Panc1 (cell line): Measurements from ENCODE around the gene MEMO1. TPM values are rescaled to one million over a fixed set of nuclear protein-coding genes. Genes with fewer than 3 reads are reported as not detected.

ENCODE experiments used
- ATAC-seq: fragments of 200-7000 bp; cut with Tn5 transposase; 2 replicates; pipeline ENCODE4 v1.9.1; 2020; ENCODE audit warnings: mild to moderate bottlenecking, moderate library complexity
- BruUV-seq: library from RNA; stranded (reverse); fragments of 400-500 nt; replicated peaks from 2 replicates; lab custom pipeline; 2021; lab: Mats Ljungman, UMichigan
- CTCF ChIA-PET: fragments of 300-600 bp; sonication (Branson Sonifier 250); formaldehyde crosslinking; loops from one replicate; lab custom pipeline; 2022; ENCODE audit warnings: antibody characterized with exemption; lab: Charles Lee
- POLR2A ChIA-PET: fragments of 300-600 bp; sonication (Branson Sonifier 250); formaldehyde crosslinking; loops from one replicate; lab custom pipeline; 2022; ENCODE audit warnings: antibody characterized with exemption; lab: Charles Lee
- DNase-seq: peaks from one replicate; pipeline ENCODE4 v3.0.0-alpha.2; 2010; ENCODE audit warnings: low read depth, low spot score
- H3K27ac ChIP-seq: 2 replicates; pipeline ENCODE4 v1.5.1; 2011; ENCODE audit warnings: mild to moderate bottlenecking, low read length, inconsistent platforms
- H3K27me3 ChIP-seq: fragments of 200-500 bp; sonication (Bioruptor generic); 2 replicates; pipeline ENCODE4 v1.6.0; 2014; ENCODE audit warnings: low read length, inconsistent platforms; ENCODE audit not compliant: control insufficient read depth, insufficient read depth
- H3K36me3 ChIP-seq: fragments of 200-500 bp; sonication (Bioruptor generic); 2 replicates; pipeline ENCODE4 v1.5.1; 2014; ENCODE audit warnings: inconsistent platforms, mild to moderate bottlenecking, low read length, moderate library complexity; ENCODE audit not compliant: control insufficient read depth, insufficient read depth
- H3K4me1 ChIP-seq: 2 replicates; pipeline ENCODE4 v1.5.1; 2011; ENCODE audit warnings: inconsistent platforms, mild to moderate bottlenecking, low read length, moderate library complexity; ENCODE audit not compliant: control insufficient read depth, insufficient read depth
- H3K4me3 ChIP-seq, 2 experiments: 2 replicates each; pipeline ENCODE4 v1.5.1; 2011 to 2012; ENCODE audit warnings: low read depth in 2 of 2, low read length in 2 of 2, mild to moderate bottlenecking in 2 of 2, inconsistent platforms in 1 of 2, moderate library complexity in 1 of 2
- H3K9me3 ChIP-seq: fragments of 200-500 bp; sonication (Bioruptor generic); 2 replicates; pipeline ENCODE4 v1.5.1; 2014; ENCODE audit warnings: low read depth, mild to moderate bottlenecking, inconsistent platforms, low read length, moderate library complexity; ENCODE audit not compliant: control insufficient read depth, insufficient read depth
- POLR2AphosphoS5 ChIP-seq: IDR thresholded peaks from 2 replicates; pipeline ENCODE4 v1.6.1; 2012; ENCODE audit warnings: mild to moderate bottlenecking, low read depth, low read length, moderate library complexity
- REST ChIP-seq, 2 experiments: IDR thresholded peaks; 2 replicates each; pipeline ENCODE4 v1.6.1; 2011 to 2012; ENCODE audit warnings: low read depth in 2 of 2, control low read depth in 1 of 2, low read length in 1 of 2, mild to moderate bottlenecking in 1 of 2, moderate library complexity in 1 of 2; ENCODE audit not compliant: insufficient read depth in 1 of 2
- SIN3A ChIP-seq: IDR thresholded peaks from 2 replicates; pipeline ENCODE4 v1.6.1; 2012; ENCODE audit warnings: low read depth, mild to moderate bottlenecking, low read length, moderate library complexity, borderline replicate concordance; ENCODE audit not compliant: insufficient read depth
- TCF7L2 ChIP-seq: IDR thresholded peaks from 2 replicates; pipeline ENCODE4 v1.6.1; 2011; ENCODE audit warnings: mild to moderate bottlenecking, low read depth, low read length, inconsistent platforms
- in situ Hi-C: cut with HindIII; loops from 2 replicates; pipeline ENCODE4 v1.10.0; 2016; ENCODE audit warnings: low sequenced_read_pairs, low pct_unique_long_range_greater_than_20kb
- intact Hi-C: fragments of 100-400 bp; cut with micrococcal nuclease; formaldehyde crosslinking; loops from one replicate; pipeline ENCODE4 v1.10.0; 2022; ENCODE audit not compliant: unreplicated experiment
- total RNA-seq: library from RNA; stranded (reverse); gene quantifications from one replicate; pipeline ENCODE4 v1.2.1, GENCODE V29; 2021; ENCODE audit not compliant: unreplicated experiment
- TF ChIP-seq, protein P1 (sequence below): fragments of 450-650 bp; IDR thresholded peaks from 2 replicates; pipeline ENCODE4 v1.5.1; 2017; ENCODE audit warnings: mild to moderate bottlenecking

Gene MEMO1
- total RNA-seq, 1 experiment from 2014 or later = 60.8 TPM

DNA sequence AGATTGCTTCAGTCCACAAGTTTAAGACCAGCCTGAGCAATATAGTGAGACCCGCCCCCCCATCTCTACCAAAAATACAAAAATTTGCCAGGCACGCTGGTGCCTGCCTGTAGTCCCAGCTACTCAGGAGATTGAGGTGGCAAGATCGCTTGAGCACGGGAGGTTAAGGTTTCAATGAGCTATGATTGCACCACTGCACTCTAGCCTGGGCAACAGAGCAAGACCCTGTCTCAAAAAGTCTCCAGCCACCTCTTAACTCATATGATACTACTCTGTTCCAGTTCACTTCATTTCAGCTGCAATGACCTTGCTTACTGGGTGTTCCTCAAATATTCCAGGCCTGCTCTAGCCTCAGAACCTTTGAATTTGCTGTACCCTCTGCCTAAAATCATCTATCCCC, 11.4 kb downstream of the MEMO1 start:
- TF ChIP-seq SIN3A = no peak
- TF ChIP-seq POLR2AphosphoS5 = no peak
- TF ChIP-seq, protein P1, sequence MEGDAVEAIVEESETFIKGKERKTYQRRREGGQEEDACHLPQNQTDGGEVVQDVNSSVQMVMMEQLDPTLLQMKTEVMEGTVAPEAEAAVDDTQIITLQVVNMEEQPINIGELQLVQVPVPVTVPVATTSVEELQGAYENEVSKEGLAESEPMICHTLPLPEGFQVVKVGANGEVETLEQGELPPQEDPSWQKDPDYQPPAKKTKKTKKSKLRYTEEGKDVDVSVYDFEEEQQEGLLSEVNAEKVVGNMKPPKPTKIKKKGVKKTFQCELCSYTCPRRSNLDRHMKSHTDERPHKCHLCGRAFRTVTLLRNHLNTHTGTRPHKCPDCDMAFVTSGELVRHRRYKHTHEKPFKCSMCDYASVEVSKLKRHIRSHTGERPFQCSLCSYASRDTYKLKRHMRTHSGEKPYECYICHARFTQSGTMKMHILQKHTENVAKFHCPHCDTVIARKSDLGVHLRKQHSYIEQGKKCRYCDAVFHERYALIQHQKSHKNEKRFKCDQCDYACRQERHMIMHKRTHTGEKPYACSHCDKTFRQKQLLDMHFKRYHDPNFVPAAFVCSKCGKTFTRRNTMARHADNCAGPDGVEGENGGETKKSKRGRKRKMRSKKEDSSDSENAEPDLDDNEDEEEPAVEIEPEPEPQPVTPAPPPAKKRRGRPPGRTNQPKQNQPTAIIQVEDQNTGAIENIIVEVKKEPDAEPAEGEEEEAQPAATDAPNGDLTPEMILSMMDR = no peak
- H3K9me3 ChIP-seq = no peaks in the 10 kb centered on the region
- CTCF ChIA-PET = interaction anchor here (0.6 to 0.7 kb wide), 3 partner anchors 327 to 809 kb away, joined by 3 to 17 read pairs (median 9); no protein-coding TSS in a partner anchor

DNA sequence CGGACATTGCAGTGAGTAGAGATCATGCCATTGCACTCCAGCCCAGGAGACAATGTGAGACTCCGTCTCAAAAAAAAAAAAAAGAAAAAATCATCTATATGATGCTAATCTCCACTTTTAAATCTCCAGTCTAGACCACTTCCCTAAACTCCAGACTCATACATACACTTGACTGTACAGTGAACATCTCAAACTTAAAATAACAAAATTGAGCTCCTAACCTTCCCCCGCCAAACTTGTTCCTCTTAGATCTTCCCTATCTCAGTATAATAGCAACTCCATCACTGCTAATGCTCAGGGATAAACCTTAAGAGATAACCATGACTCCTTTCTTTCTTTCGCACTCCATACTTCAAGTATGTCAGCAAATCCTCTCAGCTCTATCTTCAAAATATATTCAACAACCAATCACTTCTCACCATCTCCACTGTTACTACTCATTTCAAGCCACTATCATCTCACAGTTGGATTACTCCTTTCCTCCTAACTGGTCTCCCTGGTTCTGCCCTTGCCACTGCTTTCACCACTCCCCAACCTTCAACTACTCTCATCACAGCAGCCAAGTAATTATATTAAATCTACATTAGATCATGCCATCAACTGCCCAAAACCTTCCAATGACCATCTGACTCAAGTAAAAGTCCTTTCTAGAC, 12.0 kb downstream of the MEMO1 start:
- Histone ChIP-seq H3K4me3 (no peak overlapping the region), H3K9me3 (no peaks in the 10 kb centered on the region), H3K36me3 (no peaks in the 10 kb centered on the region), H3K27ac (no peak overlapping the region), H3K27me3 (no peaks in the 10 kb centered on the region), H3K4me1 (peaks cover 9% of the 10 kb centered on the region; the same call in 1 of the 2 replicates)
- POLR2A ChIA-PET = interaction anchor here (0.6 to 0.7 kb wide), 2 partner anchors 8 to 39 kb away, joined by 3 to 4 read pairs; no protein-coding TSS in a partner anchor
- TF ChIP-seq POLR2AphosphoS5 (no peak), TCF7L2 (no peak), REST (IDR thresholded peaks at IDR 0.05; ENCODE audit: insufficient read depth in 1 of 2, low read depth in 2 of 2, low read length in 1 of 2) (no peak), SIN3A (no peak)
- TF ChIP-seq, protein P1 = no peak
- BruUV-seq = no TSS peak
- no peak for ATAC-seq
- CTCF ChIA-PET = interaction anchor here (0.6 to 0.7 kb wide), 3 partner anchors 87 to 376 kb away, joined by 3 to 9 read pairs (median 9); no protein-coding TSS in a partner anchor
- intact Hi-C loops = no loop called here
- in situ Hi-C loops = no loop called here
- no peak for DNase-seq

More for the DNA sequence above, 11.4 kb downstream of the MEMO1 start:
- no peak for DNase-seq
- no TSS peak for BruUV-seq
- intact Hi-C loops = no loop called here
- Histone ChIP-seq H3K4me3 (no peak overlapping the region), H3K27ac (no peak overlapping the region), H3K27me3 (no peaks in the 10 kb centered on the region), H3K4me1 (peaks cover 9% of the 10 kb centered on the region; the same call in 1 of the 2 replicates), H3K36me3 (no peaks in the 10 kb centered on the region)
- POLR2A ChIA-PET = interaction anchor here (0.7 kb wide), 2 partner anchors 9 to 12 kb away, joined by 3 to 4 read pairs; partner anchors contain the start of gene MEMO1
- in situ Hi-C loops = no loop called here
- no peak for ATAC-seq
